Stimulated activated CD4-positive, alpha-beta T cell treated with anti-CD3 and anti-CD28 coated beads, Interleukin-4, amount 100 ng/mL, for 4 hours (primary cell): ENCODE results near the gene NSUN7.
A peak's percentile ranks its signal among the peaks of the same experiment; 100 is the strongest.

Source experiments
- DNase-seq, 2 experiments: peaks; one replicate each; pipeline ENCODE4 v3.0.0-alpha.2; 2020

The NSUN7 gene

GRCh38 chr4:40850496-40850895, 100.7 kb downstream of the NSUN7 start:
- no peak for DNase-seq

DNA sequence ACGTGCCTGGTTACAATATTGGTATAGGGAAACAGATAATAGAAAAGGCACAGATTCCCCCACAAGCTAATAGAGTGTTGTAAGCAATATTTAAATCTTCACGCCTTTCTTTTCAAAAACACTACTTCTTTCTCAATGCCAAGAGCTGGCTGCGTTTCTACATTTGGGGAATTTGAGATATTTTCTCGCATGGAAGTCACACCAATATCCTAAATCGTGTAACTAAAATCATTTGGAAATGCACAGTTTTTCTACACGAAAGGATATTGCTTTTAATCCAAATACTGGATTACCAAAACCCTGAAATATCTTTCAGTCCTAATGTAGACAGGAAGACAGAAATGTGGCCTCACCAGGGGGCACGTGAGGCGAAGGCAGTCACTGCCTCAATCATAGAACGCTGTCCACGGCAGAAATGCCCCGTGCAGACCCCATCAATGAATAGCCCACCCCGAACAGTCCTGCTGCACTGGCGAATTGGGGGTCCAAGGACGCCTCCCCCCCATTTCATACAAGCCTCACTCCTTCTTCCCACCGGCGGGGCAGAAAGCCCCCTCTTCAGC, 106.6 kb downstream of the NSUN7 start:
- no peak for DNase-seq

DNA sequence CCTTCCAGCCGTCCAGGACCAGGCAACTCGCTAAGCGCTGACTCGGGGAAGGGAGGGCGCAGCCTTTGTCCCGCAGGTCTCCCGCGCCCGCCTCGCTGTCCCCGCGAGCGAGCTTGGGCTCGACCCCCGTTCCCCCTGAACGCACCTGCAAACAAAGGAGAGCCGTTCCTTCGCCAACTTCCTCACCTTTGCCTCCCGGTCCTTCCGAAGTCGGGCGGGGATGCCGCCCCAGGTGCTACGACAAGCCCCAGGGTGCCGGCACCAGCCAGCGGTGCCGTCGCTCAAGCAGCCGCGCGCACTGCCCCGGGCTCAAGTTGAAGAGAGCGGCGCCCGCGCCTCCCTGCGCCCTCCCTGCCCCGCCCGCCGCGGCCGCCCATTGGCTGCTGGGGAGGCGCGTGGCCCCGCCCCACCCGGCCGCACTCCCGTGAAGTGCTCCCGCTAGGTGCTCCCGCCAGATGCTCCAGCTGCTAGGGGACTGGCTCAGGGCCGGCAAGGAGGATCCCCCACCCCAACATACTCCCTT, 107.1 kb downstream of the NSUN7 start:
- DNase-seq, result peak; percentile 49 to 67

DNA sequence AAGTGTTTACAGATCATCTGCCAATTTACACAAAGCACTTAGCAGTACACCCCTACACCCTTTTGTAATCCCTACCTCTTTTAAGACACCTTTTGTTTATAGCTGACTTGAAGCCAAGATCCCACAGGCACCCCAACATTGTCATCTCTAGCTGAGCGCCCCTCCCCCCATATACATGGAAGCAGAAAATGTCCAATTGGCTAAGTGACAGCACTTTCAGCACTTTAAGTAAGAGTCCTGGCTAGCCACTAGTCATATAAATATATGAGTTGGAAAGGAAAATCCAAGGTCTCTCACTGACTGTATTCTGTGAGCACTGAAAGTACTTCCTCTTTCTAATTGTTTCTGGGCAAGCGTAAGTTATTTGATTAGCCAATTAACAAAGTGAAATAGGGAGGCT, 108.2 kb downstream of the NSUN7 start:
- DNase-seq, result no peak

GRCh38 chr4:40858962-40859361, 109.2 kb downstream of the NSUN7 start:
- DNase-seq, result no peak
